Measurements from ENCODE around the gene RTN4R. TPM values are rescaled to one million over a fixed set of nuclear protein-coding genes. Genes with fewer than 3 reads are reported as not detected.

RTN4R gene
- total RNA-seq, 1 experiment from 2014 or later = 39.2 TPM

DNA sequence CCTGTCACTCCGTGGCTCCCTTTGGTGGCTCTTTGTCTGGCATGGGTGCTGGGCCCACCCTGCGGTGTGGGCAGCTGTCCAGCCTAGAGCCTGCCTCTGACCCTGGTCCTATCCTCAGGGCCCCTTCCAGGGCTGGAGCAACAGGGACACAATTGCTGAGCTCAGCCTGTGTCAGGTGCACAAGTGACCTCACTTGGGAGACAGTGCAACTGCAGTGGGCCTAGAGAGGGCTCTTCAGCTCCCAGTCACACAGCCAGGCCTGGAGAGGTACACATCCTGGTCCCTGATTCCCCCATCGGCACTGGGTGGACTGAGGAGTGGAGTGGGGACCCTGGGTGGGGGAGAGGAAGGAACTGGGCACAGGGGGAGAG is 43.9 kb downstream of the RTN4R start:
- no peak for DNase-seq (ENCODE audit: low spot score)
- in situ Hi-C loops (cut with HindIII; ENCODE audit: low sequenced_read_pairs) = no loop called here

DNA sequence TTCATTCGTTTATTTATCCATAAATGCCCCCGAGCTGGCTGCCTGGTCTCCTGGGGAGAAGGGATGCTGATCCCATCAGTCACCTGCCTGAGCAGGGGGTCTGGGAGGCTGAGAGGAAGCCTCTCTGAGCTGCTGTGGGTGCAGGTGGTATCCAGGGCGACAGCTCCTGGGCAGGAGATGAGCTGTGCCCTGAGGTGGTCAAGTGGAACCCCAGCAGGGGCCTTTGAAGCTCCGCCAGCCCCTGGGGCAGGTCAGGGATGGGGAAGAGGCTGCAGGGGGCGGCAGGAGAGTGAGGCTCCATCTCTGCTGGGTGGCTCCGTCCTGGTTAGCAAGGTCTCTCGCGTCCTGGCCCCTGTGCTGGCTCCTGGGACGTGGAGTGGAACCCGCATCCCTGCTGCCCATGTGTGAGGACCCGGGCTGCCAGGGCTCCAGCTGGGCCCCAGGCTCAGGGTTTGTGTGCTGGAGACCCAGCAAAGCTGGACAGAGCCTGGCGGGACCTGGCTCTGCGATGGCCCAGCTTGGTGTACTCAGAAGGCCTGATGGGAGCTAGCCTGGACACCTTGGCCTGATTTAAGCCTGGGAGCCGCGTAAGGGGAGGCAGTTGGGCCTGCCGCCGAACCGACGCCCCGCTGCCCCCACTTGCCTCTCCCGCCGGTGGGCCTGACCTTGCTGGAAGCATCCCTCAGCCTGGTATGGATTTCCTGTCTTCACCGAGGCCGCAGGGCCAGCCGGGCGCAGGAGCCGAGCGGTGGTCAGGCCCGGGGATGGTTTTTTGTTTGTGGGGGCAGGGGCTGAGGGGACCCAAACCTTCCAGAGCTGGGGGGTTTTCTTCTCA is 44.5 kb downstream of the RTN4R start:
- in situ Hi-C loops (cut with HindIII; ENCODE audit: low sequenced_read_pairs) = no loop called here
- DNase-seq (ENCODE audit: low spot score) = no peak

DNA sequence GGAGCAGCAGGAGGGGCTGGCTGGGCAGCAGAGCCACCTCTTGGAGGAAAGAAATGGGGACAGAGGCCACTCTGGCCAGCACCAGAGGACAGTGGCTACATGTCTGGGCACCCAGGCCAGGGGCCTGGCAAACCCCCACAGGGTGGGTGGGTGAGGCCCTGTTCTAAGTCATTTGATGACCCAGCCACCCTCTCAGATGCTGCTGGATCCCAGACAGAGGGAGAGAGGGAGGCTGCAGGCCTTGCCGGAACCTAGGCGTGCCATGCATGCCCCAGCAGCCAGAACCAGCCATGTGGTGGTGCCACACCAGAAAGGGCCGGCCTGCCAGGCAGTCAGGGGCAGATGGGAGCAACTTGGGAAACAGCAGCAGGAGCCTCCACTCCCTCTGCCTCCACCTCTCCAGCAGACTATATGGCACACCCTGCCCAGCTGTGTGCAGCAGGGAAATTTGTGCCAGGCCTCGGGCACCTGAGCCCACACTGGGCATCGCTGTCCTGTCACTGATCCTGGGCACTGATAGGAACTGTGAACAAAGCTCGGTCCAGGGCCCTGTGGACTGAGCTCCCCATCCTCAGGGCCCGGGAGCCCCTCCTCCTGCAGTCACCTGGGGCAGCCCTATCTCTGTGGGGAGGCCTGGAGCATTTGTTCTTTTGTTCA is 45.2 kb downstream of the RTN4R start:
- in situ Hi-C loops (cut with HindIII; ENCODE audit: low sequenced_read_pairs) = no loop called here
- no peak for DNase-seq (ENCODE audit: low spot score)

DNA sequence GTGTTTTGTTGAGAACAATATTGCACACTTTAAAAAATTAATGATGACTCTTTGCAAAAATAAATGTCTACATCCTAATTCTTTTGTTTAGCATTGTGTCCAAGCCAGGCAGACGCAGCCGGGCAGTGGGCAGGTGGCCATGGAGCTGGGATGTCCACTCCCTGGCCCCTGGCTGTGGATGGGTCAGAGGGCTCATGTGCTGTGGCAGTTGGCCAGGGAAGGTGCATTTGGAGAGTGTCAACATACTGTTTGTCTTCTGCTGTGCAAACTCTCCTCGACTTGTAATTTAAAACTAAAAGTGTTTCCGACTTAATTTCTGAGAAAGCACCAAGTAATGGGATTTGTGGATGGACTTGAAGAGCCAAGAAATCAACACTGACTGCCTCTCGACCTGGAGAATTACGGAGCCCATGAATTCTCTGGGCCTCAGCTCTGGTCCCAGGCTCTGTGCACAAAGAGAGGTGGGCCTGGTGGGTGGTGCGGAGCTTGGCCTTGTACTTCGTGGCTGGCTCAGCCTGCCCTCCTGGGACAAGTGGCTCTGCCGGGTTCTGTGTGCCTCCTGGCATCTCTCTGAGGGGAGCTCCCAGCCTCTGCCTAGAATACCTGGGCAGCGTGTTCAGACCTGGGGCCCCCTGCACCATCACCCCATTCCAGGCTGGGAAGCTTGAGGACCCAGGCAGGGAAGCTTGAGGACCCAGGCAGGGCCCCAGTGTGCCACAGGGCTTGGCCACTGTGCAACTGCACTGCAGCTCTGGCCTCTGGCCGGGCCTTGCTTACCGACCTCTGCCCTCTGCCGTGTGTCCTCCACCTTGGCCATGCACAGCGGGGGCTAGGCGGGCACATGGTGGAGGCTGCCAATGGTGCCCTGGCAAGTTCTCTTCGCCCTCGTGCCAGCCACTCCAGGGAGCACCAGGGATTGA is 46.4 kb downstream of the RTN4R start:
- in situ Hi-C loops (cut with HindIII; ENCODE audit: low sequenced_read_pairs) = no loop called here

DNA sequence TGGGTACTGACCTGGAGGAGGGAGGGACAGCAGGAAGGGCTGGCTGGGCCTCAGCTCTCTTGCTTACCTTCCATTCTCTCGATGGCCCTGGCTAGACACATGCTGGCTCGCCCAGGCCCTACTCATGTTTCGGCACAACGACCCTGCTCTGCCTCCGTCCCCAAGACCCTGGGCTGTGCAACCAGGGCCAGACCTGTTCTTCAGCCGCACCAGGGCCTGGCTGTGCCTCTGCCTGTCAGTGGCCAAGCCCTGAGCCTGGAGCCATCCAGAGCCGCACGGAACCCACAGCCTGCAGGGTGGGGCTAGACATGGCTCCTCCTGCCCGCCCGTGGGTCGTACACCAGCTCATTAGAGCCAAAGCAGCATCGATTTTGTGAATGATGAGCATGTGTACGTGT is 47.5 kb downstream of the RTN4R start:
- no peak for DNase-seq (ENCODE audit: low spot score)
- in situ Hi-C loops (cut with HindIII; ENCODE audit: low sequenced_read_pairs) = no loop called here

More for the DNA sequence above, 46.4 kb downstream of the RTN4R start:
- DNase-seq (ENCODE audit: low spot score) = peak; percentile 61

DNA sequence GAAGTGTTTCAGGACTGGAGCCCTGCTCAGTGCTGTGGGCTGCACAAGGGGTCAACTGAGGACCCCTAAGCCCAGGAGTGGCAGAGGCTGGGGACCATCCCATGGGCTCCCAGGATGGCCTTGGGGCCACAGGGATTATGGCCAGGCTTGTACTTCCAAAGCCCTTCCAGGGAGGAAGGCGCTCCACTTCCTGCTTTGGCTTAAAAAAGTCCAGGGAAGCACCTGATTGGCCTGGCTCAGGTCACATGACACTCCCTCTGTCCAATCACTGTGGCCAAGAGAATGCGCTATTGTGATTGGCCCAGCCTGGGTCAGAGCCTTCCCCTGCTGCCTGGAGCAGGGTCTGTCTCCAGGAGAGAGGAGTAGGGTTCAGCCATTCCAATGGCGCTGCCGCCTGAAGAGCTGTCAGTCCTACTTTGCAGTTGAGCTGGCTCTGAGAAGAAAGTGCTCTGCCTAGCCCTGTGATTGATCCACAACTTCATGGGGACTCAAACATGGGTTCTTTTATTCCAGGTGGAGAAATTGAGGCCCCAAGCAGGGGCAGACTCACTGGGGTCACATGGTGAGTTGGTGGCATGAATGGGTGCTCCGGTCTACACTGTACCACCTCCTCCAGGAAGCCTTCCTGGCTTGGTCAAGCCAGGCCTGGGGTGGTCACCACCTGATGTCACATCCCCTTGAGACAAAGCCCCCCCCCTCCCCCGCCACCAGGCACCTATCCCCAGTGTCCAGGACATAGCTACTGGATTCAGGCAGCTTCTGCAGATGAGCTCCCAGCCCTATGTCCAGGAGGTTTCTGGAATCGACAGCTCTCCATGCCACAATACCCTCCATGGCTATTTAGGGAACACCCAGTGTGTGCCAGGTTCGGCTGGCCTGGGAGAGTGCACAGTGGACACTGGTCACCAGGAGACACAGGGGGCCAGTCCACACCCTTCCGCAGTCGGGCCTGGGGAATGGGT is 48.2 kb downstream of the RTN4R start:
- in situ Hi-C loops (cut with HindIII; ENCODE audit: low sequenced_read_pairs) = no loop called here
- DNase-seq (ENCODE audit: low spot score) = no peak

DNA sequence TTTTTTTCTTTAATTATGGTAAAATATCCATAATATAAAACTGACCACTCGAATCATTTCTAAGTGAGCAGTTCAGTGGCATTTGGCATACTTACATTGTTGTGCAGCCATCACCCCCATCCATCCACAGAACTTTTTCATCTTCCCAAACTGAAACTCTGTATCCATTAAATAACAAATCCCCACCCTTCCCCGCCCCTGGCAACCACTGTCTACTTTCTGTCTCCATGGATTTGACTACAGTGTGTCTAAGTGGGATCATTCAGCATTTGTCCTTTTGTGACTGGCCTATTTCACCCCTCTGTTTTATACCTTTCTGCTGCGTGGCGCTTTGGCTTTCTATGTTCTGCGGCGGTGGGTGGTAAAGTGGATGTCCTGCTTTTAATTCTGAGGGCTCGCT is 49.1 kb downstream of the RTN4R start:
- in situ Hi-C loops (cut with HindIII; ENCODE audit: low sequenced_read_pairs) = no loop called here
- no peak for DNase-seq (ENCODE audit: low spot score)

DNA sequence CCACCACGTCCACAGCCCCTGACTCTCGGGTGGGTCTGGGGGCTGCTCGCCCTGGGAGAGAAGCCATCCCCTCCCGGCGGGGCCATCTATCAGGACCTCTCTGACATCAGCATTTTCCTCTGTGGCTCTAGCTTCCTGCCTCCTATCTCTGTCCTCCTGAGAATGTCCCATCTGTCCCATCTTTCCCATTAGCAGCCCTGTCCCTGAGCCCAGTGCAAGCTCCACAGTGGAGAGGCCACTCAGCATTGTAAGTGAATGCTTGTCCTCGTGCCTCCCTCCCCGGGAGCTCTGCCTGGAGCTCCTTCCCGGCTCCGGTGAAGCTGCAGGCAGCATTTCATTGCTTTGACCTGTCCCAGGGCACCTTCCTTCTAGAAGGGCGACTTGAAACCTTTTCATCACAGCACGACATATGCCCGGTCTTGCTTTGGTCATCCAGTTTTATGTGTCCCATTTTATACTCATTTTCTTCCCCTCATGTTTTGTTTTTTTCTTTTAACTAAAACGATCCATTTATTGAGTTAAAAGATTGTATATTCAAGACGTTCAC is 49.7 kb downstream of the RTN4R start:
- in situ Hi-C loops (cut with HindIII; ENCODE audit: low sequenced_read_pairs) = no loop called here
- DNase-seq (ENCODE audit: low spot score) = peak; percentile 78

DNA sequence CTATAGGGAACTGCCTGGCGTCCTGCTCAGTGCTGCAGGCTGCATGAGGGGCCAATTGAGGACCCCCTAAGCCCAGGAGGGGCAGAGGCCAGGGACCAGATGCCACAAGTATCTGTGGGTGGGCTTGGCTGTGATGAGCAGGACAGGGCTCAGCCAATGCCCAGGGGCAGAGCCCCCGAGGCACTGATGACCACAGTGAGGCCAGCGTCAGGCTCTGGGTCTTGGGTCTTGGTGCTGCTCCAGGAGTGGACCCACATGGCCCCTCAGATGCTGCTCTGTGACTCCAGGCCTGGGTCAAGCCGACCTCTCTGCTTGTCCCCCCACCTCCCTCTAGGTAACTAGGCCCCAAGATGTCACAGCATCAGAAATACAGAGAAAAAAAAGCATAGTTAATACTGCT is 50.6 kb downstream of the RTN4R start:
- in situ Hi-C loops (cut with HindIII; ENCODE audit: low sequenced_read_pairs) = no loop called here

DNA sequence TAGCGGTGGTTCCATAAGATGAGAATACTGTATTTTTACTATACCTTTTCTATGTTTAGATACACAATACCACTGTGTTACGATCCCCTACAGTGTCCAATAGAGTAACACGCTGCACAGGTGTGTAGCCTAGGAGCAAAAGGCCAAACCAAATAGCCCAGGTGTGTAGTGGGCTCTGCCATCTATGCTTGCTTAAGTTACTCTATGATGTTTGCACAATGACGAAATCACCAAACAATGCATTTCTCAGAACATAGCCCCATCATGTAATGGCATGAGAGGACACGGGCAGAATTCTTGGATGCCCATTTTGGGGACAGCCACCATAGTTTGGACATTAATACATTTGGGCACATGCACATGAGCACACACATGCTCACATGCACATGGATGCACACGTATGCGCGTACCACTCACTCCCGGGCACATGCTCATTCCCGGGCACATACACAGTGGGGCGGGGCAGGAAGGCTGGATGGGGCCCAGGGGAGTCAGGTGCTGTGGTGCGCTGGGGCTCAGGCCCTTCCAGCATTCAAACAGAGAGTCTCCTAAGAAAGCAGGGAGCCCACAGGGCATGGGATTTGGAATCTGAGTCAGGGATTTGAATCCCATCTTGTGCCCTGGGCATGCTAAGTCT is 51.1 kb downstream of the RTN4R start:
- DNase-seq (ENCODE audit: low spot score) = no peak
- in situ Hi-C loops (cut with HindIII; ENCODE audit: low sequenced_read_pairs) = no loop called here

More for the DNA sequence above, 50.6 kb downstream of the RTN4R start:
- no peak for DNase-seq (ENCODE audit: low spot score)

DNA sequence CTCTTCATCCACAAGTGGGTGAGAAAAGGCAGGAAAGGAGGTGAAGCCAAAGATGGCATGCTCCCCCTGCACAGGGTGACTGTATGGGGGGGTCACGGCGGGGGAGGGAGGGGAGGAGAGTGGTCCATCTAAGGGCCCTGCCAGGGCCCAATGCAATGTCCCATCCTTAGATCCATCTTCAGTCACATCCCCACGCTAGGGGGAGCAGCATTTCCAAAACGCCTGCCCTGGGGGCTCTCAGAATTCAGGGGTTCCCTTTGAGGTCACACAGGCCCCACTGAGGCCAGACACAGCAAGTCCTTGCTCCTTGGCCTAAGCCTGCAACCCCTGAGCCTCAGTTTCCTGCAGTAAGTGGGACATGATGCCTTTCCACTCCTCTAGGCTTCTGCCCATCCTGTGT is 52.4 kb downstream of the RTN4R start:
- in situ Hi-C loops (cut with HindIII; ENCODE audit: low sequenced_read_pairs) = no loop called here
- no peak for DNase-seq (ENCODE audit: low spot score)

DNA sequence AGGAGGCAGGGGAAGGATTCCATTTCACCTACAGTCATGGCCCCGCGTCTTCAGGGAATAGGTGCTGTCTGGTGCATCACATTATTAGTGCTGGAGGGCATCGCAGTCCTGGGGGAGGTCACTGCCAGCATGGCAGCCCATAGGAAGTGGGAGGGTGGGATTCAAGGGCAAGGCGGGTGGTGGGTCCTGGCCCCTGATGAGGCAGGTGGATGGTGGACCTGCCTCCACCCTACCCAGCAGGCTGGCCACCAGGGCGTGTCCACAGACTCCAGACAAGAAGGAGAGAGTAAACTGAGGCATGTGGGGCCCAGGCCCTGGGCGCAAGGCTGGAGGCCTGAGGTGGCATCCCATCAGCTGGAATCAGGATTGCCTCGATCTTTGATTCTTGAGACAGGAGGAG is 53.3 kb downstream of the RTN4R start:
- in situ Hi-C loops (cut with HindIII; ENCODE audit: low sequenced_read_pairs) = no loop called here
- no peak for DNase-seq (ENCODE audit: low spot score)

DNA sequence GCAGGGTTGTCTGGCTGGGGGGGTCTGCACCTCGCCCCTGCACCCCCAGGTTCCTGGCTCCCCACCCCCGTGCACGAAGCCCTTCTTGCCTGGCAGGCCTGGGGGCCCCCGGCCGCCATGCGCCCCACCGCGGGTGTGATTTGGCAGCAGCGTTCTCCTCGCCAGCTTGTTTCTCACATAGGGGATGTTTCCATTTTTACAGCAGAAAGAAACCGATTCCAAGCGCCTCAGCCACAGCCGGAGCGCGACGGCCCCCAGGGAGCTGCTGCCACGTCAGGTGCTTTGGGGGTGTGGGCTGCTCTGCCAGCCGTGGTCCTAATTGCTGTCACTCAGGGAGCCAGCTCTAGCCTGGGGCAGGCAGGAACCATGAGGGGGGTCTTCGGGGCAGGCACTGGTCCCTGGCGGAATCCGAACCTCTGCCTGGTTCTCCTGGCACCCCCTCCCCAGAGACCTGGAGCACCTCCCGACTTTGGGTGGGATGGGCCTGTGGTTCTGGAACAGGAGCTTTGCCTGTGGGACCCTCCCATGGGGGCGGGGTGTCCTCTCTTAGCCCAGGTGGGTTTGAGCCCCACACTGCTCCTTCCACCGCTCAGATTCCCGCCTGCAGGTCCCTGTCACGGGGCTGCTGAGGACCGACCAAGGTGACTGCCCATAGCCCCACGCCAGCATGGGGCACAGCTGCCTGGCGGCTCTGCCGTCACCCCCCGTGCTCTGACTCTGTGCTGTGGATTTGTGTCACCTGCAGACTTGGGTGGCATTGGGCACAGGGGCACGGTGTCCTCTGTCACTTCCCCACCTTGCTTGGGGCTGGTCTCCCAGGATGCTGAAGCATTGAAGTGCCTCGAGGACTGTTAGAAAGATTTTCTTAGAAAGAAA is 54.0 kb downstream of the RTN4R start:
- DNase-seq (ENCODE audit: low spot score) = no peak
- in situ Hi-C loops (cut with HindIII; ENCODE audit: low sequenced_read_pairs) = no loop called here

DNA sequence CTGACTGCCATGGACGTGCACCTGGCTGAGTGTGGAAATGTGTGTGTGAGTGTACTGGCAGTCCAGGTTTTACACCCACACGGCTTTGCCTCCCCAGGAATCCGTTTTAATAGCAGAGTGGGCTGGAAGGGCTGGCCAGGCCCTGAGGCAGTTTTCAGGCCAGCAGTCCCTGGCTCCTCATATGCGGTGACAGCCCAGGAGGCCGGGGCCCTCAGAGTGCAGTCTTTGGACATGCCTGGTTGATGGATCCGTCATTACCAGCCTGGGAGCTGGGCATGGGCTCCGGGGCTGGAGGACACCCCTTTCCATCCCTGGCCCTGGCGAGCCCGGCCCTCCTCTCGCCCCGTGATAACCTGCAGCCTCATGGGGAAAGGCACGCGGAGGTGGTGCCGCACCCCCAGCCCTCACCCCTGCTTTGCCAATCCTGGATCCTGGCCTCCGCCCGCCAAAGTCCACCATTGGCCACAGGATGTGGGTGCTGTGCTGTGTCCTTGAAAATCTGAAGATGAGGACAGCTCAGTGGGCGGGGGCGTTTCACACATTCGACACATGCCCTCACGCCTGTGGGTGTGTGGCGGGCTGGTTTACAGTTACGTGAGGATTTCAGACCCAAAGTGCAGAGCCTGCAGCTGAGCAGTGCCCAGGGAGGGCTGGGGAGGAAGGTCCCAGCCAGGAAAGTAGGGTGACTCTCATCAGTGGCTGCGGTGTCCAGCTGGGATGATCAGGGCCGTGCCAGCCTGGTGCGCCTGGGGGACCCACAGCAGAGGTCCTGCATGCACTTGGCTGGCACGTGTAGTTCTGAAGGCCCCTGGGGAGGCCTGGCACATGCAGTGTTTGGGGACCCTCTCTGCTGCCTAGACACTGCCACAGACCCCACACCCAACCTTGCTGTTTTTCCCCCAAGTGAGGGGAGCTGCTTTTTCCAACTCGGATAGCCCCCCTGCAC is 55.1 kb downstream of the RTN4R start:
- in situ Hi-C loops (cut with HindIII; ENCODE audit: low sequenced_read_pairs) = no loop called here
- DNase-seq (ENCODE audit: low spot score) = no peak

DNA sequence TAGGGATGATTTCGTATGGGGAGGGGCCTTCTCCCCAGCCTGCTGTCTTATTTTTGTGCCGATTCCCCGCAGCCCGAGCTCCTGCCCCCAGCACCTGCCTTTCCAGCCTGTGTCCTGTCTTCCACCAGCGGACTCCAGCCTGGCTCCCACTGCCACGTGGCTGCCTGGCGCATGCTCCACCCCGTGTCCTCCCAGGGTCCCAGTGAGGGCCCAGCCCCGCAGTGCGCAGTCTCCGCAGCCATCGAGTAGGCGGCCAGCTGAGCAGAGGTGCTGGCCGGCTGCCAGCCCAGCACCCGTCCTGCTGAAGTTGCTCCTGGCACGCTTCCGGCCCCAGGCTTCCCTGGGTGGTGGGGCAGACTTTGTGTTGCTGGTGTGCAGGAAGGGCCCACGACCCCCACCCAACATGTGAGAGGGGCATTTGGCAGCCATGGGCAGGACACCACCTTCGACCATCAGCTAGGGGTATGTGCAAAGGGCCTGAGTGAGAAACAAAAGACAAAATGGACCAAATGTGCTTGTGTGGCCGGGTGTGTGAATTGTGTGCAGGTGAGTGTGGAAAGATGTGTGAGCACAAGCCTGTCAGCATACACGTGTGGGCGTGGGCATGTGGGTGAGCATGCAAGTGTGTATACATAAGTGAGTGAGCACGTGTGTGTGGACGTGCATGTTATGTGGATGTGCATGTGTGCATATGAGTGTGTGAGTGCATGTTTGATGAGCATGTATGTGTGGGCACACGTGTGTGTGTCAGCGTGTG is 55.9 kb downstream of the RTN4R start:
- in situ Hi-C loops (cut with HindIII; ENCODE audit: low sequenced_read_pairs) = no loop called here
- DNase-seq (ENCODE audit: low spot score) = no peak

Measured in G401 (cell line).